Measurements from ENCODE around the gene GAS2.

The GAS2 gene

GRCh38 chr11:22775248-22775647 is 108.8 kb downstream of the GAS2 start:
- DNase-seq (ENCODE audit: low read depth, low spot score) = no peak
- no peaks in the 10 kb centered on the region for H3K9me3 ChIP-seq (ENCODE audit: insufficient read depth, low read length)
- H3K27me3 ChIP-seq (ENCODE audit: insufficient read depth, insufficient read length) = no peaks in the 10 kb centered on the region

GRCh38 chr11:22778642-22779041 is 112.2 kb downstream of the GAS2 start:
- H3K36me3 ChIP-seq (ENCODE audit: insufficient read depth, insufficient read length, low read length) = no peaks in the 10 kb centered on the region
- no peaks in the 10 kb centered on the region for H3K9me3 ChIP-seq (ENCODE audit: insufficient read depth, low read length)
- H3K4me3 ChIP-seq (ENCODE audit: insufficient read length, low read depth) = no peak overlapping the region
- no peaks in the 10 kb centered on the region for H3K27me3 ChIP-seq (ENCODE audit: insufficient read depth, insufficient read length)
- DNase-seq (ENCODE audit: low read depth, low spot score) = no peak
- no peaks in the 10 kb centered on the region for H3K4me1 ChIP-seq (ENCODE audit: insufficient read depth, insufficient read length)
- no peak overlapping the region for H3K9ac ChIP-seq (ENCODE audit: insufficient read length, low read depth)
- TF ChIP-seq SUZ12 (IDR thresholded peaks at IDR 0.05; ENCODE audit: extremely low read depth, insufficient read depth, insufficient read length) (no peak), YY1 (IDR thresholded peaks at IDR 0.05; ENCODE audit: insufficient read depth, insufficient read length) (no peak)

More at GRCh38 chr11:22775248-22775647, 108.8 kb downstream of the GAS2 start:
- TF ChIP-seq ZNF274 (IDR thresholded peaks at IDR 0.05; ENCODE audit: low read depth, low read length) = no peak
- no peak overlapping the region for H3K9ac ChIP-seq (ENCODE audit: insufficient read length, low read depth)
- no peak overlapping the region for H3K4me3 ChIP-seq (ENCODE audit: insufficient read length, low read depth)
- no peaks in the 10 kb centered on the region for H3K36me3 ChIP-seq (ENCODE audit: insufficient read depth, insufficient read length, low read length)
- H3K4me1 ChIP-seq (ENCODE audit: insufficient read depth, insufficient read length) = no peaks in the 10 kb centered on the region

GRCh38 chr11:22779850-22780249 is 113.4 kb downstream of the GAS2 start:
- H3K4me1 ChIP-seq (ENCODE audit: insufficient read depth, insufficient read length) = no peaks in the 10 kb centered on the region

GRCh38 chr11:22780952-22781593 is 114.7 kb downstream of the GAS2 start:
- Histone ChIP-seq H3K27me3 (ENCODE audit: insufficient read depth, insufficient read length) (no peaks in the 10 kb centered on the region), H3K9me3 (ENCODE audit: insufficient read depth, low read length) (no peaks in the 10 kb centered on the region), H3K36me3 (ENCODE audit: insufficient read depth, insufficient read length, low read length) (no peaks in the 10 kb centered on the region), H3K4me1 (ENCODE audit: insufficient read depth, insufficient read length) (no peaks in the 10 kb centered on the region), H3K4me3 (ENCODE audit: insufficient read length, low read depth) (no peak overlapping the region), H3K9ac (ENCODE audit: insufficient read length, low read depth) (no peak overlapping the region)
- TF ChIP-seq SUZ12 (IDR thresholded peaks at IDR 0.05; ENCODE audit: extremely low read depth, insufficient read depth, insufficient read length) = no peak
- TF ChIP-seq YY1 (IDR thresholded peaks at IDR 0.05; ENCODE audit: insufficient read depth, insufficient read length) = no peak
- TF ChIP-seq ZNF274 (IDR thresholded peaks at IDR 0.05; ENCODE audit: low read depth, low read length) = no peak
- no peak for DNase-seq (ENCODE audit: low read depth, low spot score)

More at GRCh38 chr11:22779850-22780249, 113.4 kb downstream of the GAS2 start:
- Histone ChIP-seq H3K9ac (ENCODE audit: insufficient read length, low read depth) (no peak overlapping the region), H3K9me3 (ENCODE audit: insufficient read depth, low read length) (no peaks in the 10 kb centered on the region), H3K4me3 (ENCODE audit: insufficient read length, low read depth) (no peak overlapping the region), H3K36me3 (ENCODE audit: insufficient read depth, insufficient read length, low read length) (no peaks in the 10 kb centered on the region), H3K27me3 (ENCODE audit: insufficient read depth, insufficient read length) (no peaks in the 10 kb centered on the region)
- no peak for TF ChIP-seq YY1 (IDR thresholded peaks at IDR 0.05; ENCODE audit: insufficient read depth, insufficient read length)
- TF ChIP-seq SUZ12 (IDR thresholded peaks at IDR 0.05; ENCODE audit: extremely low read depth, insufficient read depth, insufficient read length) = no peak
- TF ChIP-seq ZNF274 (IDR thresholded peaks at IDR 0.05; ENCODE audit: low read depth, low read length) = no peak
- DNase-seq (ENCODE audit: low read depth, low spot score) = no peak

- no peaks in the 10 kb centered on the region for H3K36me3 ChIP-seq (ENCODE audit: insufficient read depth, insufficient read length, low read length)
- H3K4me3 ChIP-seq (ENCODE audit: insufficient read length, low read depth) = no peak overlapping the region
- TF ChIP-seq YY1 (IDR thresholded peaks at IDR 0.05; ENCODE audit: insufficient read depth, insufficient read length) (no peak), ZNF274 (IDR thresholded peaks at IDR 0.05; ENCODE audit: low read depth, low read length) (no peak), SUZ12 (IDR thresholded peaks at IDR 0.05; ENCODE audit: extremely low read depth, insufficient read depth, insufficient read length) (no peak)
Observed at GRCh38 chr11:22785251-22785650, 118.8 kb downstream of the GAS2 start.

GRCh38 chr11:22786475-22786874 is 120.1 kb downstream of the GAS2 start:
- H3K4me3 ChIP-seq (ENCODE audit: insufficient read length, low read depth) = no peak overlapping the region
- TF ChIP-seq YY1 (IDR thresholded peaks at IDR 0.05; ENCODE audit: insufficient read depth, insufficient read length) (no peak), ZNF274 (IDR thresholded peaks at IDR 0.05; ENCODE audit: low read depth, low read length) (no peak), SUZ12 (IDR thresholded peaks at IDR 0.05; ENCODE audit: extremely low read depth, insufficient read depth, insufficient read length) (no peak)
- H3K4me1 ChIP-seq (ENCODE audit: insufficient read depth, insufficient read length) = no peaks in the 10 kb centered on the region
- H3K27me3 ChIP-seq (ENCODE audit: insufficient read depth, insufficient read length) = no peaks in the 10 kb centered on the region
- H3K9ac ChIP-seq (ENCODE audit: insufficient read length, low read depth) = no peak overlapping the region
- no peak for DNase-seq (ENCODE audit: low read depth, low spot score)
- H3K9me3 ChIP-seq (ENCODE audit: insufficient read depth, low read length) = no peaks in the 10 kb centered on the region
- no peaks in the 10 kb centered on the region for H3K36me3 ChIP-seq (ENCODE audit: insufficient read depth, insufficient read length, low read length)

More at GRCh38 chr11:22785251-22785650, 118.8 kb downstream of the GAS2 start:
- Histone ChIP-seq H3K9ac (ENCODE audit: insufficient read length, low read depth) (no peak overlapping the region), H3K9me3 (ENCODE audit: insufficient read depth, low read length) (no peaks in the 10 kb centered on the region), H3K4me1 (ENCODE audit: insufficient read depth, insufficient read length) (no peaks in the 10 kb centered on the region), H3K27me3 (ENCODE audit: insufficient read depth, insufficient read length) (no peaks in the 10 kb centered on the region)
- no peak for DNase-seq (ENCODE audit: low read depth, low spot score)

GRCh38 chr11:22787055-22787454 is 120.6 kb downstream of the GAS2 start:
- H3K4me3 ChIP-seq (ENCODE audit: insufficient read length, low read depth) = no peak overlapping the region
- H3K27me3 ChIP-seq (ENCODE audit: insufficient read depth, insufficient read length) = no peaks in the 10 kb centered on the region
- no peak for DNase-seq (ENCODE audit: low read depth, low spot score)
- H3K9me3 ChIP-seq (ENCODE audit: insufficient read depth, low read length) = no peaks in the 10 kb centered on the region
- TF ChIP-seq YY1 (IDR thresholded peaks at IDR 0.05; ENCODE audit: insufficient read depth, insufficient read length) = no peak
- TF ChIP-seq SUZ12 (IDR thresholded peaks at IDR 0.05; ENCODE audit: extremely low read depth, insufficient read depth, insufficient read length) = no peak
- no peak for TF ChIP-seq ZNF274 (IDR thresholded peaks at IDR 0.05; ENCODE audit: low read depth, low read length)
- H3K9ac ChIP-seq (ENCODE audit: insufficient read length, low read depth) = no peak overlapping the region
- H3K4me1 ChIP-seq (ENCODE audit: insufficient read depth, insufficient read length) = no peaks in the 10 kb centered on the region
- H3K36me3 ChIP-seq (ENCODE audit: insufficient read depth, insufficient read length, low read length) = no peaks in the 10 kb centered on the region
